KBM-7 (cell line): ENCODE measurements around the gene FES.
A peak's percentile ranks its signal among the peaks of the same experiment; 100 is the strongest.
"Not testable (repeated sequence)": the region's sequence is repeated elsewhere in the genome, so short reads cannot be mapped to it uniquely, and the experiment has no call there.

Source experiments
- DNase-seq: peaks from one replicate; pipeline ENCODE4 v3.0.0-alpha.2; 2015
- in situ Hi-C: fragments of 300-500 bp; cut with MboI; formaldehyde crosslinking; loops from 2 replicates; pipeline ENCODE4 v1.14.3; 2020; ENCODE audit warnings: low sequenced_read_pairs, low pct_unique_long_range_greater_than_20kb, mixed read lengths

The FES gene

DNA sequence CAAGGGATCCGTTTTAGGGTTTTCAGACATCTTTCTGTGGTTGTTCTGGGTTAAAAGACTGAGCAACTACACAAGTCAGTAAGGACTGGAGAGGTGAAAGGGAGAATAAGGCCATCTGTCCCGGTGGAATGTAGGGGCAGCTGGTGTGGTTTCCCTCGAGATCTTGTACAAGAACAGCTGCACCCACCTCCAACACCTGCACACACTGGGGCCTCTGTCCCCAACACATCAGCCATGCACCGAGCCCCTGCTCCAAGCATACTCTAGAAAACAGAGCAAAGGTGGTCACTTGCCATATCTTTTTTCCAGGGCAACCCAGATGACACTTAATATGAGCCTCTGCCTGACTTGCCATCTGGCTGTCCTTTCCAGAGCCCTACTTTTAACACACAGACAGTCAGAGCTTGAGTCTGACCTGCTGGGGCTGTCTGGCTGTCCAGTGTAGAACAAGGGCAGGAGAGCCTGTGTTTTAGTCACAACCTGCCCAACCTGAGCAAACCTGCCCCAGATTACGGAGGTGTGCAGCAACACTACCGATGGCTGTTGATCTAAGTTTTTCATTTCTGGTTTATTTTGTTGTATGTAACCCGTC is 31.0 kb downstream of the FES start:
- DNase-seq = no peak
- in situ Hi-C loops = no loop called here

- peak; percentile 92 for DNase-seq
- in situ Hi-C loops = no loop called here
Observed at GRCh38 chr15:90915808-90916440, 31.6 kb downstream of the FES start.

DNA sequence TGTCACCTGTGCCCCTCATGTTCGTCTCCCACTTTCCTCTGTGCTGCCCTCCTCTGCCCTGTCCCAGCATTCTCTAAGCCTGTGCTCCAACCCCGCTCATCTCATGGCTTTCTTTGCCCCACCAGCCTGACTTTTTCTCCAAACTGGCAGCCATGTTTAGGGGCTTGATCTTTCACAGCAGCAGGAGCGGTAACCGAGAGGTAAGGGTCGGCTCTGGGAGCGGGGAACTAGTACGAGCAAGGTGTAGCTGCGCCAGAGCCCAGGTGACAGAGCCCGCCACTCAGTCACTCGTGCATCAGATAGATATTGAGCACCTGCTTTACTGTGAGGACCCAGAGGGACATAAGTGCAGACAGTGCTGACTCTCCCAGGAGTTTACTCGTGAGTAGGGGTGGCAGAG is 32.2 kb downstream of the FES start:
- no peak for DNase-seq
- in situ Hi-C loops = no loop called here

DNA sequence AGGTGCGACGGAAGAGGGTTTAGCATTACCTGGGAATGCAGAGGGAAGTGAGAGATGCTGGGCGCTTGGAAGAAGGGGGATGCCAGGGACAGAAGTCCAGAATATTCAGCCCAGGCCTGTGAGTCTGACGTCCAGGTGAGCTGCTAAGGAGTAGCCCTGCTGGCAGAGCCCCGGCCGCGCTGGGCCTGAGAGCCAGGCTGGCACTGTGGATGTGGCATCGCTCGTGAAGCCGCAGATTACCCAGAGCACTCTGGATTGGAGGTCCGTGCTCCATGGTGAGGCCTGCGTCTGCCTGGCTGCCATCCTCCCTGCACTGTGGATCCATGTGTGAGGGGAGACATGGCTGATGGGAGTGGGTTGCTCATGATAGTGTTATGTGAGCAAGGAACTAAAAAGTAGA is 33.3 kb downstream of the FES start:
- in situ Hi-C loops = no loop called here
- no peak for DNase-seq

GRCh38 chr15:90918034-90918788 is 33.9 kb downstream of the FES start:
- in situ Hi-C loops = no loop called here
- no peak for DNase-seq

GRCh38 chr15:90918835-90919234 is 34.5 kb downstream of the FES start:
- DNase-seq = no peak
- in situ Hi-C loops = no loop called here

DNA sequence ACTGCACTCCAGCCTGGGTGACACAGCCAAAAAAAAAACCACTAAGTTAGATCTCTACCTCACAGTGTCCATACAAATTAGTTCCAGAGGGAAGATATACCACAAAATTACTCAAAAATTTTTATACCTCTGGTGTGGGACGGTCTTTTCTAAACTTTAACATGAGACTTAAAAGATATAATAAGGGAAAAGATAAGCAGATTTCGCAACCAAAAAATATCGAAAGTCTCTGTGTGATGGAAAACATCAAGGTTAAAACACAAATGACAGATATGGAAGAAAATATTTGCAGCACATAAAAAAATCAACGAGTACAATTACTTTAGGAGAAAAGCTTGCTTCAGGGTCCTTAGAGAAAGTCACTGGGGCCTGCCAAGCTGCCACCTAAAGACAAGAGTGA is 37.6 kb downstream of the FES start:
- in situ Hi-C loops = no loop called here
- no peak for DNase-seq

DNA sequence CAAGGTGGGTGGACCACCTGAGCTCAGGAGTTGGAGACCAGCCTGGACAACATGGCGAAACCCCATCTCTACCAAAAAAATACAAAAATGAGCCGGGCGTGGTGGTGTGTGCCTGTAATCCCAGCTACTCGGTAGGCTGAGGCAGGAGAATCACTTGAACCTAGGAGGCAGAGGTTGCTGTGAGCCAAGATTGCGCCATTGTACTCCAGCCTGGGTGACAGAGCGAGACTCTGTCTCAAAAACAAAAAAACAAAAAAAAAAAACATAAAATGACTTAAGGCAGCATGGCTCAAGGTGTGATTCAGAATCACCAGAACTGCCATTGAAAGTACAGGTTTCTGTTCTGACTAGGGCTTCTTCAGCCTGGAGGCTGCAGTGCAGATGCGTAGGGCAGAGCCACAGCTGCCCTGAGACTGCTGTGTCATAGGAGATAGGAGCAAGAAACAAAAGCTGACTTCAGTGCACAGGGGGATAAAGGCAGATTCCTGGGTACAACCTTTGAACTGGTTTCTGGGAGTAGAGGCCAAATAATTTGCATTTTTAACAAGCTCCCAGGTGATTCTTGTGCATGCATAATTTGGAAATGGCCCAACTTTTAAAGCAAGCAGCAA is 38.5 kb downstream of the FES start:
- in situ Hi-C loops, DNase-seq: not testable (repeated sequence)

- in situ Hi-C loops = no loop called here
- DNase-seq = no peak
Observed at GRCh38 chr15:90924375-90924774, 40.1 kb downstream of the FES start.

DNA sequence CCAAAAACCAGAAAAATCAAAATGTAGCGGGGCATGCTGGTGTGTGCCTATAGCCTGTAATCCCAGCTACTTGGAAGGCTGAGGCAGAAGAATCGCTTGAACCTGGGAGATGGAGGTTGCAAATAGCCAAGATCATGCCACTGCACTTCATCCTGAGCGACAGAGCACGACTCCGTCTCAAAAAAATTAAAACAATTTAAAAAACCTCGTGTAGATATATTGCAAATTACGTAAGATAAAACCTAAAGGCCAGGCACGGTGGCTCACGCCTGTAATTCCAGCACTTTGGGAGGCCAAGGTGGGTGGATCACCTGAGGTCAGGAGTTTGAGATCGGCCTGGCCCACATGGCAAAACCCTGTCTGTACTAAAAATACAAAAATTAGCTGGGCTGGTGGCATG is 42.5 kb downstream of the FES start:
- in situ Hi-C loops, DNase-seq: not testable (repeated sequence)

DNA sequence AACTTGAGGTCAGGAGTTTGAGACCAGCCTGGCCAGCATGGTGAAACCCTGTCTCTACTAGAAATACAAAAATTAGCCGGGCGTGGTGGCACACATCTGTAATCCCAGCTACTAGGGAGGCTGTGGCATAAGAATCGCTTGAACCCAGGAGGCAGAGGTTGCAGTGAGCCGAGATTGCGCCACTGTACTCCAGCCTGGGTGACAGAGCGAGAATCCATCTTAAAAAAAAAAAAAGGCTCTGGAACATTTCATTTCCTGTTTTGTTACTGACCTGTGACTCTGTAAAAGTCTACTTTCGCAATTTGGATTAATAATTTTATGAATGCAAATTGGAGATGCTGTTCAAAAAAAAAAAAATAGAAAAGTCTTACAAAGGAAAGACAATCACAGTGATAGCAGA is 43.8 kb downstream of the FES start:
- in situ Hi-C loops = not testable (repeated sequence)
- peak; percentile 8 for DNase-seq

DNA sequence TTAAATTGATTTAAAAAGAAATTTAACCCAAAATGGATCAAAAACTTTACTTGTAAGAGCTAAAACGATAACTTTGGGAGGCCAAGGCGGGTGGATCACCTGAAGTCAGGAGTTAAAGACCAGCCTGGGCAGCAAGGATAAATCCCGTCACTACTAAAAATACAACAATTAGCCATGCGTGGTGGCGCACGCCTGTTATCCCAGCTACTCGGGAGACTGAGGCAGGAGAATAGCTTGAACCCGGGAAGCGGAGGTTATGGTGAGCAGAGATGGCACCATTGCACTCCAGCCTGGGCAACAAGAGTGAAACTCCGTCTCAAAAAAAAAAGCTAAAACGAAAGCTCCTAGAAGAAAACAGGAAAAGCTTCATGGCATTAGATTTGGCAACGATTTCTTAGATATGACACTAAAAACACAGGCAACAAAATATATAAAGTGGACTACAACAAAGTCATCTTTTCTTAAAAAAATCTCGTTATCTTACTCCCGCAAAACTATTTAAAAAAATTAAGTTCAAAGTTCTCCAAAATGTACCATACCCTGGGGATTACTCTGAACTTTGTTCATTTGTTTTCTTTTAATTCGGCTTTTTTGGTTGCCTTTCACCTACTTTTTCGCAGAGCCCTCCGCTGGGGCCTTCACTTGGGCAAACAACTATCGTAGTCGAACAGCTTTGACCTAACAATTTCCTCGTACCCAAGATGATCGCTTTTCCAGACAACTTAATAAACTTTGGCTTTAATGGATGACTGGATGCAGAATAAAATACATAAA is 45.1 kb downstream of the FES start:
- in situ Hi-C loops = no loop called here
- no peak for DNase-seq

- DNase-seq = no peak
- in situ Hi-C loops = no loop called here
Observed at GRCh38 chr15:90930861-90931574, 46.7 kb downstream of the FES start.

DNA sequence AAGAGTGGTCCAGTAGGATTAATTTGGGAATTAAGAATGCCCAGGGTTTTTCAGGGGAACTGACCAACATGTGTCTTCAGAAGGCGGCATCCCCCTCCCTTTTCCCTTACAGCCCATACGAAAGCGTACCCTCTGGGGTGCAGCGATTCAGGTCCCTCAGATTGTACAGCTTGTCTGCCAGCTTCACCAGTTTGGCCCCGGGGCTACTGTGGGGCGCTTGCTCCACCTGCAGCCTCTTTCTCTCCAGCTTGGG is 47.2 kb downstream of the FES start:
- in situ Hi-C loops = no loop called here
- DNase-seq = no peak

- peak; percentile 90 for DNase-seq
- in situ Hi-C loops = no loop called here
Observed at GRCh38 chr15:90931828-90932659, 47.7 kb downstream of the FES start, which contains the start of gene HDDC3. Gene HDDC3 (minus strand): TSS chr15:90932549. CDS start chr15:90932540, 9 bp downstream.

GRCh38 chr15:90932660-90932991 is 48.3 kb downstream of the FES start:
- no peak for DNase-seq
- in situ Hi-C loops = no loop called here

- in situ Hi-C loops = no loop called here
- no peak for DNase-seq
Observed at GRCh38 chr15:90933301-90933700, 49.0 kb downstream of the FES start.

DNA sequence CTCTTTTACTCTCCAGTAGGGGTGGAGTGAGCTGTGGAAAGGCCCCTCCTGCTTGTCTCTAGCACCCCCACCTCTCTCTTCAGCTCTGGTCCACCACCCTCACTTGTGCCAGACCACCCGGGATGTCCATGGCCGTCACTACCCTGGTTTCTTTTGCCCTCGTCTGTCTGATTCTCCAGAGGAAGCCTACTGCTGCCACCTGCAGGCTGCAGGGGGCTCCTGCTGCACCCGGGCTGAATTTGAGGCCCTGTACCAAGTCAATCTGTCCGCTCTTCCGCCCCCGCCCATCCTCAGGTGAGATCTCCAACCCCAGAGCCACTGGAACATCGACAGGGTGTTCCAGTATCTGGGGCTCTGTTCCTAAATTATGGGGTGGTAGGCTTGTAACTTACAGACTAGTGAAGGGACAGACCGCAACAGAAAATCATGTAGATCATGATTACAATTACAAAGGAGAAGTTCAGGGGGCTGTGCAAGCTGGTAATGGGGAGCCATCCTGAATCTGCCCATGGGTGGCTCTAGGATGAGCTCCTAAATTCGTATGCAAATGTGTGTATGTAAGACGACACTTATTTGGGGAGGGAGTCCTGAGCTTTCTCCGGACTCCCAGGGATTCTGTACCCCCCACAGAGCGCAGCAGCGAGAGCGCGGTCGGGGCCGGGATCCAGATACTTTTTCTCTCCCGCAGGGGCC is 50.1 kb downstream of the FES start:
- in situ Hi-C loops = no loop called here
- DNase-seq = peak; percentile 89
